ENCODE data around the gene MAGEA9.
"Not testable (repeated sequence)": the region's sequence is repeated elsewhere in the genome, so short reads cannot be mapped to it uniquely, and the experiment has no call there.

Gene MAGEA9, protein sequence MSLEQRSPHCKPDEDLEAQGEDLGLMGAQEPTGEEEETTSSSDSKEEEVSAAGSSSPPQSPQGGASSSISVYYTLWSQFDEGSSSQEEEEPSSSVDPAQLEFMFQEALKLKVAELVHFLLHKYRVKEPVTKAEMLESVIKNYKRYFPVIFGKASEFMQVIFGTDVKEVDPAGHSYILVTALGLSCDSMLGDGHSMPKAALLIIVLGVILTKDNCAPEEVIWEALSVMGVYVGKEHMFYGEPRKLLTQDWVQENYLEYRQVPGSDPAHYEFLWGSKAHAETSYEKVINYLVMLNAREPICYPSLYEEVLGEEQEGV

GRCh38 chrX:149781727-149782126 is at the start of gene MAGEA9:
Gene MAGEA9, plus strand, starts transcription at chrX:149781930. Its CDS starts 4,281 bp downstream, at chrX:149786211.
- not testable (repeated sequence) for DNase-seq

- not testable (repeated sequence) for DNase-seq
These were observed 39.5 kb upstream of the MAGEA9 start for GRCh38 chrX:149742269-149742668.

DNA sequence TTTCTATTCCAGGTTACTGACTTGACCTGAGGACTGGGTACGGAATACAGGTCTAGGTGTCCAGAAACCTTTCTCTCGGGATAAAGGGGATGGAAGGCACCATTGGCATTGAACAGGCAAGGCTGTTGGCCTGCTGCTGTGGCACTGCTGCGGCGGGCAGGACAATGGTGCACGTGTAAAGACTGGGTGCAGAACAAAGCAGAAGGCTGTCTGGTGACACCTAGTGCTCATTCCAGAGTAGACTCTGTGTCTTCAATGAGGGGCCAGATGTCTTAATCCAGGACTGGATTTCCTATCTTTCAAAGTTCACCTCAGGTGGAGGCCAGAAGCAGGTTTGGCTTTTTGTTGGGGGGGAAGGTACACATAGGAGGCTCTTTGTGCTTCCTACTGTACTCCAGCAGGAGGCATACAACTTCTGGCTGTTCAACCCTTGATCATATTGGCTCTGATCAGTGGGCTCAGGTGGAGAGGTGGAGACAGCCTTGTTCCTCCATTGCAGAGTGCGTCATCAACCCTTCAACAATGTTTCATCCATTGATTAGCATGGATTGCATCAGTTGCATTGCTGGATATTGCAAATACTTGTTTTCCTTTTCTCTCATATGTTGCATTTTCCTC is 35.2 kb upstream of the MAGEA9 start:
- DNase-seq = not testable (repeated sequence)

DNA sequence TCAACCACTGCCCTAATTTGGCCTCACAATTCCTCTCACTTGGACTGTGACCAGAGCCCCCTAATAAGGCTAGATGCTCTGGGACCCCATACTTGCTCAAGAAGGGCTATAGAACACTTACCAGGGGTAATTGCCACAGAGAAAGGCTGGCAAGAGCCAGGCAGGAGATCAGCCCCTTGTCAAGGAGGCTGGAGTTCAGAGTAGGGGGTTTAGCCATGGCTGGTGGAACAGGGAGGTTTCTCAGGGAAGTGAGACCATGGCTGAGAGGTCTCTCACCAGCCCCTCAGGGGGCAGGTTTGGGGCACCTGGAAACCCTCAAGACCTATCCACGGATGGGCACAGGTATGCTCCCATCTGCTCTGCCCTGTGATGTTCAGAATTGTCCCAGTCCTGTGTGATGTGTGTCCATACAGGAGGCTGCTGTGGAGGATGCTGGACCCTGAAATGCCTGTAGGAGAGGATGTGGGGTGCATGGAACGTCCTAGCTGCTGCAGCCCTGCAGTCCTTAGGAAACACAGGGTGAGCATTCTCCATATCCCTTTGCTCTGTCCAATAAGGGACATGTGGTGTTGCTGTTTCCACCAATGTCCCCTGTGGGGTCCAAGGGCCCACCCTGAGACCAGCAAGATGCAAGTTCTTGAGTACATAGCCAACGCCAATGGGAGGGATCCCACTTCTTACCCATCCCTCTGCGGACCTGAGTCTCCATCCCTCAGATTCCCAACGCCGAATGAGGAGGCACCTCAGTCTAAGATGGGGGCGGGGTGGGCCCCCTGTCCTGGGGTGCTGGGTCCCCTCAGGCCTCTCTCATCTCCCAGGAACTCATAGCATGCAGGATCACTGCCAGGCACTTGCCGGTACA is 24.3 kb upstream of the MAGEA9 start:
- DNase-seq = no peak

GRCh38 chrX:149758068-149758714 is 23.5 kb upstream of the MAGEA9 start:
- no peak for DNase-seq

- not testable (repeated sequence) for DNase-seq
These were observed 23.0 kb upstream of the MAGEA9 start for GRCh38 chrX:149758715-149759078.

DNA sequence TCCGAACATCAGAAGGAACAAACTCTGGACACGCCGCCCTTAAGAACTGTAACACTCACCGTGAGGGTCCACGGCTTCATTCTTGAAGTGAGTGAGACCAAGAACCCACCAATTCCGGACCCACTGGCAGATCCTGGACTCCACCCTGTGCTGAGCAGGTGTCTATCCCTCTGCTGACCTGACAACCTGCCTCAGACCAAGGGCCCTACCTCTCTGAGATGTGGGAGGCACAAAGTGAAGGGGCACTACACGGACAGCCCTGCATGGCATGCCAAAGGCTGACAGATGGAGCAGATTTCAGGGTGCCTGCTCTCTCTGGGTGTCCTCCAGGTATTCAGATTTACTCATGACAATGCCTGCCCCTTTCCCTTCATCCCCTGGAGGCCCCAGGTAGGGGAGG is 21.9 kb upstream of the MAGEA9 start:
- DNase-seq = no peak

DNA sequence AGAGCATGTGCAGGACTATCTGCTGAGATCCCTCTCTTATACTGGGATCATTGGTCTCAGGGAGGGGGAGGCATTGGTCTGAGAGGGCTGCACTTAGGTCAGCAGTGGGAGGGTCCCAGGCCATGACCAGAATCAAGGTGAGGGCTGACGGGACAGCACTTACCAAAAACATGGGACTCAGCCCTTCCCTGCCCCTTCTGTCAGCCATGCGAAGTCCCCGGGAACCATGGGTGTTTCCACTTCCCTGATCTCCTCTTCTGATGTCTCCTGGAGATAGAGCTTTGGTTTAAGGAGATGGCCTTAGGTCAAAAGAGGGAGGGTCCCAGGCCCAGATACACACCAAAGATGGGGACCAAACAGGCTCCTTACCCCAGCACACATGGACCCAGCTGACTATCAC is 20.8 kb upstream of the MAGEA9 start:
- DNase-seq = no peak

- not testable (repeated sequence) for DNase-seq
These were observed 19.7 kb upstream of the MAGEA9 start for GRCh38 chrX:149761858-149762674.

GRCh38 chrX:149762696-149763614 is 18.8 kb upstream of the MAGEA9 start:
- DNase-seq = no peak

GRCh38 chrX:149770344-149770743 is 11.4 kb upstream of the MAGEA9 start:
- not testable (repeated sequence) for DNase-seq

GRCh38 chrX:149773026-149773425 is 8.7 kb upstream of the MAGEA9 start:
- DNase-seq = not testable (repeated sequence)

GRCh38 chrX:149773768-149774167 is 8.0 kb upstream of the MAGEA9 start, which contains the start of gene HSFX1:
Gene HSFX1, plus strand, starts transcription at chrX:149774068. Its CDS starts 614 bp downstream, at chrX:149774682.
- DNase-seq = not testable (repeated sequence)

DNA sequence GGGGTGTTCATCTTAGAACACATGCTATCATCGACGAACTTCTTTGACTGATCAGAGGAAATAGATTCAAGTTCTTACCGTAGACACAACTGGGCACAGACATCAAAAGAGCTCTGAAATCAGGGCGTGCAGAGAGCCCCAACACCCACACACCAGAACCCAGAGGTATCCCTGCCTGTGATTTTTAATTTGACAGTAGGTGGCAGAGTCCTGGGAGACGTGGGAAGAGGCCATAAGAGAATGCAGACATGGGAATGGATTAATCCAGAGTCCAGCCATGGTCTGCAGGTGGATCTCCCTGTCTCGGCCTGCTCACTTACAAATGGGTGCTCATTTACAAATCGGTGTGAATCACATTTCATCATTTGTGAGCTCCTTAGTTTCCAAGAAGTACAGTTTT is 3.7 kb upstream of the MAGEA9 start:
- DNase-seq = not testable (repeated sequence)

DNA sequence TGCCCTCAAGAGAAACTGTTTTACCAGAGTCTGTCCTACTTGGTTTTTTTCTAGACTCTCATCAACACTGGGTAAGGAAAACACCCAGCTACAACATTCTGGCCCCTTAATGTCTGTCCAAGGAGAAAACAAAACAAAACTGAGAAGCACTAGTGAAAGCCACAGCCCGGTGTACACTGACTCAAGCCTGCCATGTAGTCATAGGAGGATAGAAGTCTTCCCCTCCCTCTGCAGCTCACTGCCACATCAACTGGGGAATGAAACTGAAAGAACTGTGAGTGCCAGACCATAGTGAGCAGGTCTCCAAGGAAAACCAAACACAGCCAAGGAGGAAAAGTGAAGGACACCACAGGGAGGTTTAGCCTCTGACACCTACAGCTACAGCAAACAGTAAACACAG is 13.8 kb downstream of the MAGEA9 start:
- not testable (repeated sequence) for DNase-seq

DNA sequence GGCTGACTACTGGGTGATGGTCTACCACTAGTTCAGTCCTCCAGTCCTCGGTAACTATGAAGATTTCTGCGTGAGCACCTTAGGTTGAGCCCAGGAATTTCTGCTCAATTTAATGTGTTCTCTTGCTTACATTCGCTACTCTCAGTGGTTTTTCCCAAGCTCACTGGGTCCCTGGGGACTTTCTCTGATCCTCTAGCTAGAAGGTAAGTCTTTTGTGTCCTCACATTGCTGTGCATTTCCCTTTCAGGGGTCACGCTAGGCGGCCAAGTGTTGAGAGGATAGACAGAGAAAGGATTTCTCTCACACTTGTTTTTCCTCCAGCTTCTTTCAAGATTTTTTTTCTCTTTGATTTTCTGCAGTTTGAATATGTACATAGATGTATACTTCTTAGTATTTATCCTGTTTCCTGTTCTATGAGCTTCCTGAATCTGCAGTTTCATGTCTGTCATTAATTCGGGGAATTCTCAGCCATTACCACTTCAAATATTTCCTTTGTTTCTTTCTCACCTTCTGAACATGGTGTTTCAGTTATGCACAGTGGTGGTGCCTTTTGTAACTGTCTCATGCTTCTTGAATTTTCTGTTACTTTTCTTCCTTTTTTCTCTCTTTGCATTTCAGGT is 17.5 kb downstream of the MAGEA9 start:
- DNase-seq = no peak

DNA sequence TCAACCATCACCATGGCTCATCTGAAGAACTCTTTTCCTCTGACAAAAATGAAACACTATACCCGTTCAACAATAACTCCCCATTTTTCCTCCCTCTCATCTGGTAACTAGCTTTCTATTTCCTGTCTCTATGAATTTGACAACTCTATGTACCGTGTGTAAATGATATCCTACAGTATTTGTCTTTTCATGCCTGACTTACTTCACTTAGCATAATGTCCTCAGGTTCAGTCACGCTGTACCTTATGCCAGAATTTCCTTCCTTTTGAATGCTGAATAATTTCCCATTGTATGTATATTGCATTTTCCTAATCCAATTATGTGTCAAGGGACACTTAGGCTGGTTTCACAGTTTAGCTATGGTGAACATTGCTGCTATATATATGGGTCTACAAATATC is 18.2 kb downstream of the MAGEA9 start:
- no peak for DNase-seq

GRCh38 chrX:149803458-149804062 is 21.8 kb downstream of the MAGEA9 start:
- no peak for DNase-seq

GRCh38 chrX:149804102-149804501 is 22.4 kb downstream of the MAGEA9 start:
- DNase-seq = no peak
